Hepatocyte (in vitro differentiated cells): ENCODE measurements around the gene FBXW11. TPM values are rescaled to one million over a fixed set of nuclear protein-coding genes. Genes with fewer than 3 reads are reported as not detected.
A peak's percentile ranks its signal among the peaks of the same experiment; 100 is the strongest.
"Not testable (repeated sequence)": the region's sequence is repeated elsewhere in the genome, so short reads cannot be mapped to it uniquely, and the experiment has no call there.

Source experiments
- DNase-seq: peaks from one replicate; pipeline ENCODE4 v3.0.0-alpha.2; 2016; ENCODE audit warnings: low spot score
- H2AFZ ChIP-seq: fragments of 200-600 bp; sonication (generic); 2 replicates; pipeline ENCODE4 v1.6.0; 2016; ENCODE audit warnings: antibody characterized with exemption, mild to moderate bottlenecking
- H3K27ac ChIP-seq: fragments of 200-600 bp; sonication (generic); 2 replicates; pipeline ENCODE4 v1.5.1; 2016; ENCODE audit warnings: mild to moderate bottlenecking
- H3K27me3 ChIP-seq: fragments of 200-600 bp; sonication (generic); 2 replicates; pipeline ENCODE4 v1.6.1; 2016
- H3K36me3 ChIP-seq: fragments of 200-600 bp; sonication (generic); replicated peaks from 2 replicates; pipeline ENCODE4 v1.5.1; 2016; ENCODE audit warnings: low read depth; ENCODE audit not compliant: insufficient read depth
- H3K4me1 ChIP-seq: fragments of 200-600 bp; sonication (generic); 2 replicates; pipeline ENCODE4 v1.5.1; 2016; ENCODE audit warnings: mild to moderate bottlenecking, moderate library complexity; ENCODE audit not compliant: insufficient read depth
- H3K4me2 ChIP-seq: fragments of 200-600 bp; sonication (generic); 2 replicates; pipeline ENCODE4 v1.6.0; 2016
- H3K4me3 ChIP-seq: fragments of 200-600 bp; sonication (generic); 2 replicates; pipeline ENCODE4 v1.5.1; 2016; ENCODE audit warnings: mild to moderate bottlenecking
- H3K79me2 ChIP-seq: fragments of 200-600 bp; sonication (generic); 2 replicates; pipeline ENCODE4 v1.6.0; 2017; ENCODE audit warnings: mild to moderate bottlenecking
- H3K9me2 ChIP-seq: fragments of 200-600 bp; sonication (generic); replicated peaks from 2 replicates; pipeline ENCODE4 v1.6.0; 2017; ENCODE audit warnings: mild to moderate bottlenecking; ENCODE audit not compliant: insufficient read depth
- H3K9me3 ChIP-seq: fragments of 200-600 bp; sonication (generic); 2 replicates; pipeline ENCODE4 v1.5.1; 2016; ENCODE audit warnings: low read depth, mild to moderate bottlenecking
- H4K20me1 ChIP-seq: fragments of 200-600 bp; sonication (generic); 2 replicates; pipeline ENCODE4 v1.6.0; 2016; ENCODE audit warnings: mild to moderate bottlenecking; ENCODE audit not compliant: insufficient read depth, poor library complexity, severe bottlenecking
- CTCF ChIP-seq: fragments of 200-600 bp; sonication (generic); IDR thresholded peaks from 2 replicates; pipeline ENCODE4 v1.5.1; 2016; ENCODE audit warnings: antibody characterized with exemption, mild to moderate bottlenecking; ENCODE audit not compliant: poor library complexity
- EZH2 ChIP-seq: fragments of 200-600 bp; sonication (generic); IDR thresholded peaks from 2 replicates; pipeline ENCODE4 v1.6.1; 2016; ENCODE audit warnings: antibody characterized with exemption, mild to moderate bottlenecking, borderline replicate concordance
- EZH2phosphoT487 ChIP-seq: fragments of 200-600 bp; sonication (generic); IDR thresholded peaks from one replicate; pipeline ENCODE4 v1.6.1; 2018; ENCODE audit warnings: antibody characterized with exemption, mild to moderate bottlenecking, low read depth, moderate library complexity; ENCODE audit not compliant: unreplicated experiment, severe bottlenecking
- WGBS: methylation state at CpG from one replicate; pipeline ENCODE4 v1.1.6; 2016; ENCODE audit warnings: low lambda C conversion rate; ENCODE audit errors: missing lambda C conversion rate; 5-methylcytosine and 5-hydroxymethylcytosine counted together
- polyA plus RNA-seq: library from polyadenylated mRNA; unstranded; fragments of >200 nt; fragmentation: Nextera tagmentation; extraction: Ambion mirVana; gene quantifications from 2 replicates; pipeline ENCODE4 v1.2.1, GENCODE V29; 2016
- total RNA-seq: library from RNA; depleted of rRNA; stranded (reverse); fragments of >200 nt; gene quantifications from 2 replicates; pipeline ENCODE4 v1.2.3, GENCODE V29; 2014

FBXW11 gene
- total and polyA plus RNA-seq, 2 experiments from 2014 or later = 38.0 to 73.4 TPM

- Histone ChIP-seq H3K36me3 (no peaks in the 10 kb centered on the region), H3K27ac (peak overlapping the region; percentile 71), H3K9me3 (no peaks in the 10 kb centered on the region), H4K20me1 (peaks cover 54% of the 10 kb centered on the region), H3K4me3 (no peak overlapping the region), H3K27me3 (no peaks in the 10 kb centered on the region), H3K4me2 (peak overlapping the region; percentile 57), H3K9me2 (no peaks in the 10 kb centered on the region), H3K79me2 (peaks cover 87% of the 10 kb centered on the region), H2AFZ (no peak overlapping the region), H3K4me1 (peaks cover 24% of the 10 kb centered on the region)
- DNase-seq = no peak
- 95% methylated on average over 3 of the region's 3 CpGs for WGBS
- TF ChIP-seq EZH2phosphoT487 (no peak), CTCF (no peak), EZH2 (no peak)
Observed at GRCh38 chr5:171946000-171946781, 60.2 kb downstream of the FBXW11 start.

- WGBS = 74% methylated on average over 4 of the region's 4 CpGs
- Histone ChIP-seq H3K4me3 (no peak overlapping the region), H3K9me3 (no peaks in the 10 kb centered on the region), H3K36me3 (no peaks in the 10 kb centered on the region), H3K79me2 (peaks cover 86% of the 10 kb centered on the region), H2AFZ (no peak overlapping the region), H3K9me2 (no peaks in the 10 kb centered on the region), H4K20me1 (peaks cover 57% of the 10 kb centered on the region), H3K27me3 (no peaks in the 10 kb centered on the region), H3K4me2 (peak overlapping the region; percentile 57), H3K27ac (peak overlapping the region; percentile 71), H3K4me1 (peaks cover 29% of the 10 kb centered on the region)
- DNase-seq = no peak
- TF ChIP-seq EZH2 (no peak), CTCF (no peak), EZH2phosphoT487 (no peak)
Observed at GRCh38 chr5:171945476-171945875, 61.0 kb downstream of the FBXW11 start.

GRCh38 chr5:171945066-171945465, 61.4 kb downstream of the FBXW11 start:
- Histone ChIP-seq H3K9me3 (no peaks in the 10 kb centered on the region), H3K36me3 (no peaks in the 10 kb centered on the region), H4K20me1 (peaks cover 53% of the 10 kb centered on the region), H3K4me1 (peaks cover 33% of the 10 kb centered on the region), H3K79me2 (peaks cover 83% of the 10 kb centered on the region), H3K27me3 (no peaks in the 10 kb centered on the region), H2AFZ (no peak overlapping the region), H3K9me2 (no peaks in the 10 kb centered on the region), H3K4me2 (peak overlapping the region; percentile 57), H3K27ac (peak overlapping the region; percentile 71), H3K4me3 (no peak overlapping the region)
- TF ChIP-seq CTCF (no peak), EZH2phosphoT487 (no peak), EZH2 (no peak)
- no peak for DNase-seq
- 89% methylated on average over 2 of the region's 2 CpGs for WGBS

GRCh38 chr5:171942112-171942516, 64.3 kb downstream of the FBXW11 start:
- H3K4me3 ChIP-seq, H3K9me2 ChIP-seq, H3K36me3 ChIP-seq, H3K9me3 ChIP-seq, H2AFZ ChIP-seq, H3K27me3 ChIP-seq, DNase-seq, H3K4me2 ChIP-seq: not testable (repeated sequence)
- H4K20me1 ChIP-seq = peaks cover 32% of the 10 kb centered on the region
- peak overlapping the region; percentile 31 for H3K27ac ChIP-seq
- WGBS = 71% methylated on average over 4 of the region's 6 CpGs
- H3K4me1 ChIP-seq = peaks cover 35% of the 10 kb centered on the region
- peaks cover 80% of the 10 kb centered on the region for H3K79me2 ChIP-seq

- not testable (repeated sequence) for H3K27ac ChIP-seq
- H4K20me1 ChIP-seq = peaks cover 32% of the 10 kb centered on the region
Observed at GRCh38 chr5:171941675-171942074, 64.8 kb downstream of the FBXW11 start.

GRCh38 chr5:171941275-171941674, 65.2 kb downstream of the FBXW11 start:
- peaks cover 32% of the 10 kb centered on the region for H4K20me1 ChIP-seq
- H3K9me2 ChIP-seq, H2AFZ ChIP-seq, H3K4me2 ChIP-seq, DNase-seq, H3K27me3 ChIP-seq, H3K9me3 ChIP-seq, H3K4me3 ChIP-seq, H3K36me3 ChIP-seq: not testable (repeated sequence)
- WGBS = 63% methylated on average over 2 of the region's 5 CpGs
- peaks cover 80% of the 10 kb centered on the region for H3K79me2 ChIP-seq
- peak overlapping the region; percentile 68 for H3K27ac ChIP-seq
- H3K4me1 ChIP-seq = peaks cover 35% of the 10 kb centered on the region

More at GRCh38 chr5:171941675-171942074, 64.8 kb downstream of the FBXW11 start:
- H3K36me3 ChIP-seq, H3K27me3 ChIP-seq, H3K9me2 ChIP-seq, H3K4me3 ChIP-seq, H3K4me2 ChIP-seq, H3K9me3 ChIP-seq, DNase-seq, H2AFZ ChIP-seq: not testable (repeated sequence)
- H3K4me1 ChIP-seq = peaks cover 35% of the 10 kb centered on the region
- 73% methylated on average over 1 of the region's 1 CpG for WGBS
- H3K79me2 ChIP-seq = peaks cover 80% of the 10 kb centered on the region
